Breast epithelium (tissue), 3 donors: Measurements from ENCODE around the gene PLXNB2.

Source experiments
- POLR2A ChIP-seq: fragments of 450-650 bp; IDR thresholded peaks from one replicate; pipeline ENCODE4 v1.6.1; 2016; ENCODE audit warnings: antibody characterized with exemption, mild to moderate bottlenecking, moderate library complexity
- POLR2AphosphoS5 ChIP-seq, 3 donors: sonication (generic); formaldehyde crosslinking; IDR thresholded peaks; one replicate each; pipeline ENCODE4 v1.6.1; 2017; ENCODE audit warnings: antibody characterized with exemption in 3 of 3
- TF ChIP-seq, protein P1 (sequence below), 3 donors: fragments of 450-650 bp; IDR thresholded peaks; one replicate each; pipeline ENCODE4 v1.5.1; 2016 to 2017; ENCODE audit warnings: antibody characterized with exemption in 3 of 3, mild to moderate bottlenecking in 3 of 3, moderate library complexity in 3 of 3

DNA sequence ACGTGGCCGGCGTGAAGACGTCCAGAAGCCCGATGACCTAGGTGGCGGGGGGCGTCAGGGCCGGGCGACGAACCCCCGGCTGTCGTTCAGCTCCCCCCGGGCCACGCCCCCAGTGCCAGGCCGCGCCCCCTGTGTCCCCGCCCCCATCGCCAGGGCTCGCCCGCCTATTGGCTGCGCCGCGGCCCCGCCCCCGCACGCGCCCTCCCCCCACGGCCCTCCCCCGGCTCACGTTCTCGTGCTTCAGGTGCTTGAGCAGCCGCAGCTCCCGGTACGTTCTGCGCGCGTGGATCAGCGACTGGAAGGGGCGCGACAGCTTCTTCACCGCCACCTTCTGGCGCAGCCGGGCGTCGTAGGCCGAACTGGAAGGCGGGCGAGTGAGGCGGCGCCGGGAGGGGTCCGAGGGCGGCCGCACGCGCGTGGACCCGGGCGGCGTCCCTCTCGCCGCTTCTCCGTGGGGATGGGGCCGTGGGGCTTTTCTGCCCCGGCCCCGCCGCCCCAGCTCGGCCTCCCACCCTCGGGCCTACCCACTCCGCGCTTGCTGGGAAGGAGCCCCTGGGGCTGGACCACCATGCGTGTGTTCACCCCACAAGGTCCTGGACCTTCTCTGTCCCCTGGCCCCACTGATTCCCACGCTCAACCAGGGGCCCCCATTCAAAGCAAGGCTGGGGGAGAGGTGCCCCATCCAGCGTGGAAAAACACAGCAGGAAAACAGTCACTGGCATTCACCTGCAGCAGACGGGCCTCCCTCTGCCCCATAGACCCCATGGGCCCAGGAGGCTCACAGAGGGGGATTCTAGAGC lies 39.7 kb downstream of the PLXNB2 start:
- TF ChIP-seq, protein P1, sequence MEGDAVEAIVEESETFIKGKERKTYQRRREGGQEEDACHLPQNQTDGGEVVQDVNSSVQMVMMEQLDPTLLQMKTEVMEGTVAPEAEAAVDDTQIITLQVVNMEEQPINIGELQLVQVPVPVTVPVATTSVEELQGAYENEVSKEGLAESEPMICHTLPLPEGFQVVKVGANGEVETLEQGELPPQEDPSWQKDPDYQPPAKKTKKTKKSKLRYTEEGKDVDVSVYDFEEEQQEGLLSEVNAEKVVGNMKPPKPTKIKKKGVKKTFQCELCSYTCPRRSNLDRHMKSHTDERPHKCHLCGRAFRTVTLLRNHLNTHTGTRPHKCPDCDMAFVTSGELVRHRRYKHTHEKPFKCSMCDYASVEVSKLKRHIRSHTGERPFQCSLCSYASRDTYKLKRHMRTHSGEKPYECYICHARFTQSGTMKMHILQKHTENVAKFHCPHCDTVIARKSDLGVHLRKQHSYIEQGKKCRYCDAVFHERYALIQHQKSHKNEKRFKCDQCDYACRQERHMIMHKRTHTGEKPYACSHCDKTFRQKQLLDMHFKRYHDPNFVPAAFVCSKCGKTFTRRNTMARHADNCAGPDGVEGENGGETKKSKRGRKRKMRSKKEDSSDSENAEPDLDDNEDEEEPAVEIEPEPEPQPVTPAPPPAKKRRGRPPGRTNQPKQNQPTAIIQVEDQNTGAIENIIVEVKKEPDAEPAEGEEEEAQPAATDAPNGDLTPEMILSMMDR (IDR thresholded peaks at IDR 0.05), result no peak
- TF ChIP-seq POLR2A, result no peak
- TF ChIP-seq POLR2AphosphoS5 (IDR thresholded peaks at IDR 0.05), result no peak
